NB4 (cell line): ENCODE data around the gene PFN2.

Experiments used
- MAX ChIP-seq: IDR thresholded peaks from 2 replicates; pipeline ENCODE4 v1.6.1; 2011; ENCODE audit warnings: low read depth, low read length
- MYC ChIP-seq: IDR thresholded peaks from 2 replicates; pipeline ENCODE4 v1.6.1; 2011; ENCODE audit warnings: low read depth, low read length
- POLR2A ChIP-seq: IDR thresholded peaks from 2 replicates; pipeline ENCODE4 v1.6.1; 2011; ENCODE audit warnings: mild to moderate bottlenecking; ENCODE audit not compliant: insufficient read length; ENCODE audit errors: extremely low read depth
- TF ChIP-seq, protein P1 (sequence below): IDR thresholded peaks from one replicate; pipeline ENCODE4 v1.5.1; 2012; ENCODE audit warnings: low read depth, low read length

GRCh38 chr3:149957361-149958125, 13.2 kb downstream of the PFN2 start:
- TF ChIP-seq, protein P1, sequence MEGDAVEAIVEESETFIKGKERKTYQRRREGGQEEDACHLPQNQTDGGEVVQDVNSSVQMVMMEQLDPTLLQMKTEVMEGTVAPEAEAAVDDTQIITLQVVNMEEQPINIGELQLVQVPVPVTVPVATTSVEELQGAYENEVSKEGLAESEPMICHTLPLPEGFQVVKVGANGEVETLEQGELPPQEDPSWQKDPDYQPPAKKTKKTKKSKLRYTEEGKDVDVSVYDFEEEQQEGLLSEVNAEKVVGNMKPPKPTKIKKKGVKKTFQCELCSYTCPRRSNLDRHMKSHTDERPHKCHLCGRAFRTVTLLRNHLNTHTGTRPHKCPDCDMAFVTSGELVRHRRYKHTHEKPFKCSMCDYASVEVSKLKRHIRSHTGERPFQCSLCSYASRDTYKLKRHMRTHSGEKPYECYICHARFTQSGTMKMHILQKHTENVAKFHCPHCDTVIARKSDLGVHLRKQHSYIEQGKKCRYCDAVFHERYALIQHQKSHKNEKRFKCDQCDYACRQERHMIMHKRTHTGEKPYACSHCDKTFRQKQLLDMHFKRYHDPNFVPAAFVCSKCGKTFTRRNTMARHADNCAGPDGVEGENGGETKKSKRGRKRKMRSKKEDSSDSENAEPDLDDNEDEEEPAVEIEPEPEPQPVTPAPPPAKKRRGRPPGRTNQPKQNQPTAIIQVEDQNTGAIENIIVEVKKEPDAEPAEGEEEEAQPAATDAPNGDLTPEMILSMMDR: no peak
- TF ChIP-seq POLR2A (no peak), MAX (no peak), MYC (no peak)
